Ectodermal cell (in vitro differentiated cells): Measurements from ENCODE around the gene C10orf53.

Experiments
- H3K27ac ChIP-seq: 2 replicates; pipeline ENCODE4 v1.7.0; 2013; ENCODE audit warnings: mild to moderate bottlenecking, low read depth, low read length; ENCODE audit not compliant: insufficient read depth, poor library complexity, severe bottlenecking
- H3K27me3 ChIP-seq: 2 replicates; pipeline ENCODE4 v1.7.0; 2013; ENCODE audit warnings: mild to moderate bottlenecking, low read length; ENCODE audit not compliant: insufficient read depth, control insufficient read depth, poor library complexity, severe bottlenecking
- H3K36me3 ChIP-seq: one replicate; pipeline ENCODE4 v1.7.0; 2013; ENCODE audit warnings: low read length; ENCODE audit not compliant: control insufficient read depth, insufficient read depth
- H3K4me1 ChIP-seq: one replicate; pipeline ENCODE4 v1.7.0; 2013; ENCODE audit warnings: low read length; ENCODE audit not compliant: control insufficient read depth, insufficient read depth
- H3K4me3 ChIP-seq: 2 replicates; pipeline ENCODE4 v1.7.0; 2013; ENCODE audit warnings: low read depth, low read length, control low read depth; ENCODE audit not compliant: insufficient read depth
- H3K9me3 ChIP-seq: 2 replicates; pipeline ENCODE4 v1.7.0; 2013; ENCODE audit warnings: mild to moderate bottlenecking, low read length, moderate library complexity; ENCODE audit not compliant: control insufficient read depth
- WGBS, 2 experiments: methylation state at CpG; one replicate each; pipeline ENCODE4 v1.1.7; 2013; ENCODE audit warnings: missing lambda C conversion rate in 2 of 2; 5-methylcytosine and 5-hydroxymethylcytosine counted together

The C10orf53 gene

GRCh38 chr10:49736564-49737113 is 57.2 kb downstream of the C10orf53 start:
- 96% methylated on average over 5 of the region's 5 CpGs for WGBS, 2 experiments
- no peak overlapping the region for H3K4me3 ChIP-seq
- H3K9me3 ChIP-seq = no peaks in the 10 kb centered on the region
- no peaks in the 10 kb centered on the region for H3K27me3 ChIP-seq
- no peaks in the 10 kb centered on the region for H3K4me1 ChIP-seq
- H3K36me3 ChIP-seq = no peaks in the 10 kb centered on the region
- H3K27ac ChIP-seq = no peak overlapping the region

GRCh38 chr10:49737474-49738201 is 58.2 kb downstream of the C10orf53 start:
- WGBS, 2 experiments = 94 to 96% methylated on average over 19 of the region's 19 CpGs
- H3K9me3 ChIP-seq = no peaks in the 10 kb centered on the region
- H3K4me1 ChIP-seq = no peaks in the 10 kb centered on the region
- H3K4me3 ChIP-seq = no peak overlapping the region
- H3K27me3 ChIP-seq = no peaks in the 10 kb centered on the region
- no peak overlapping the region for H3K27ac ChIP-seq
- H3K36me3 ChIP-seq = no peaks in the 10 kb centered on the region

DNA sequence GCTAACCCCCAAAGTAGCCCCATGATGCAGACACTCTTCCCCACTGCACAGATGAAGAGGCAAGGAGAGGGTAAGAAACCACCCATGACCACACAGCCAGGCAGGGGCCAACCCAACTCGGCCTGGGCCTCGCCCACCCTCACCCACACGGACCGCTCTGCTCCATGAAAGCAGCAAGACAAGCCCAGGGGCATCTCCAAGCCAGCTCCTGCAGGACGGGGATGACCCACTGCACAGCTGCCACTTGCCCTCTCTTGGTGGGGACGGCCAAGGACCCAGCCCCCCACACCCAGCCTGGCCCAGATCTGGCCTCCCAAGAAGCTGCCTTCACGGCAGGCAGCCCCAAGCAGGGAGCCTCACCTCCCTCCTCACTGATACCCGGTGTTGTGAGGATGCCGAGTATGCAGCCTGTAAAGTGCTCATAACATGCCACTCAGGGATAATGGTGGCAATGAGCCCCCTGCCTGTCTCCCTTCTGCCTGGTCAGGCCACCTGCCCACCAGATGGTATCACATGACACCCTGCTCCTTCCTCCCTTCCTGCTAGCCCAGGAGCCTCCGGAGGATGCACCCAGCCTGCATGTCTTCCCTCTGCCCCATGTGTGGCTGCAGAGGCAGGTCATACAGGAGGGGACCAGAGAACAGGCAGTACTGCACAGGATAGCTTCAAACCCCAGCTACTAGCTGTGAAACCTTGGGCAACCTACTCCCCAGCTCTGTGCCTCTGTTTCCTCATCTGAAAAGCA is 59.3 kb downstream of the C10orf53 start:
- WGBS, 2 experiments = 94 to 95% methylated on average over 10 of the region's 10 CpGs
- Histone ChIP-seq H3K27ac (no peak overlapping the region), H3K9me3 (no peaks in the 10 kb centered on the region), H3K27me3 (no peaks in the 10 kb centered on the region), H3K4me3 (no peak overlapping the region), H3K4me1 (no peaks in the 10 kb centered on the region), H3K36me3 (no peaks in the 10 kb centered on the region)

GRCh38 chr10:49739426-49739825 is 60.0 kb downstream of the C10orf53 start:
- 87 to 89% methylated on average over 14 of the region's 14 CpGs for WGBS, 2 experiments
- no peaks in the 10 kb centered on the region for H3K27me3 ChIP-seq
- H3K4me1 ChIP-seq = no peaks in the 10 kb centered on the region
- no peaks in the 10 kb centered on the region for H3K36me3 ChIP-seq
- no peak overlapping the region for H3K27ac ChIP-seq
- no peak overlapping the region for H3K4me3 ChIP-seq
- H3K9me3 ChIP-seq = no peaks in the 10 kb centered on the region

GRCh38 chr10:49740346-49741107 is 61.1 kb downstream of the C10orf53 start:
- H3K4me3 ChIP-seq = no peak overlapping the region
- no peaks in the 10 kb centered on the region for H3K27me3 ChIP-seq
- H3K4me1 ChIP-seq = no peaks in the 10 kb centered on the region
- WGBS, 2 experiments = 92 to 93% methylated on average over 16 of the region's 16 CpGs
- H3K27ac ChIP-seq = no peak overlapping the region
- H3K9me3 ChIP-seq = no peaks in the 10 kb centered on the region
- H3K36me3 ChIP-seq = no peaks in the 10 kb centered on the region

GRCh38 chr10:49741108-49741995 is 61.9 kb downstream of the C10orf53 start:
- no peaks in the 10 kb centered on the region for H3K9me3 ChIP-seq
- H3K4me3 ChIP-seq = no peak overlapping the region
- H3K27ac ChIP-seq = no peak overlapping the region
- no peaks in the 10 kb centered on the region for H3K36me3 ChIP-seq
- H3K27me3 ChIP-seq = no peaks in the 10 kb centered on the region
- no peaks in the 10 kb centered on the region for H3K4me1 ChIP-seq
- WGBS, 2 experiments = 91 to 92% methylated on average over 7 of the region's 7 CpGs

DNA sequence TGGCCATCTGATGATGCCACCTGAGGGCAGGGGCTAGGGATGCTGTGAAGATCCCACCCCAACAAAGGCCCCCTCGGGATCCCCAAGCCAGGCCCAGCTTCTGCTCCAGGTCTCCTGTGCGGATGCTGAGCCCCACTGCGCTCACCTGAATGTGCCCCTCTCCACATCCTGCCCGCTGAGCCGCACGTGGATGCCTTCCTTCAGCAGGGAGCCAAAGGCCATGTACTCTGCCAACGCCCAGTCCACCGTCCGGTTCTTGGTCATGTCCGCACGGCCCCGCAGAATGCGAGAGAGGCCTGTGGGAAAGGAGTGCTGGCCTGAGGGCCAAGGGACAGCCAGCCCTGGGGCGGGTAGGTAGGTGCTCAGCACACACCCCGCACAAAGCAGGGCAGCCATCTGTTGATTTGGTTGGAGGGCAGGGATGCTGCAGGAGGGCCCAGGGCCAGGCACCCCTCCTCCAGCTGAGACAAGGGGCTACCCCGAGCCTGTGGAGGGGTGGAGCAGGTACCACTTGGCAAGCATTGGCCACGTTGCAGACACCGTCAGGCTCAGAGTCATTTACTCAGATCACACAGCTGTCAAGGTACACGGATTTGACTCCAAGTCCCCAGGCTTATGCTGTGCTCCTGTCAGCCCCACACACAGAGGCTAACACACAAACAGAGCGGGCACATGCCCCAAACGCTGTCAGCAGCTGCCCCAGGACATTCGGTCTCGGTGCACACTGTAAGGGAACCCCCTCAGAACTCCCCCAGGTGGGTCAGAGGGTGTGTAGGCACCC is 63.4 kb downstream of the C10orf53 start:
- no peak overlapping the region for H3K27ac ChIP-seq
- no peaks in the 10 kb centered on the region for H3K4me1 ChIP-seq
- no peak overlapping the region for H3K4me3 ChIP-seq
- H3K9me3 ChIP-seq = no peaks in the 10 kb centered on the region
- no peaks in the 10 kb centered on the region for H3K36me3 ChIP-seq
- H3K27me3 ChIP-seq = no peaks in the 10 kb centered on the region
- WGBS, 2 experiments = 92 to 93% methylated on average over 23 of the region's 23 CpGs

DNA sequence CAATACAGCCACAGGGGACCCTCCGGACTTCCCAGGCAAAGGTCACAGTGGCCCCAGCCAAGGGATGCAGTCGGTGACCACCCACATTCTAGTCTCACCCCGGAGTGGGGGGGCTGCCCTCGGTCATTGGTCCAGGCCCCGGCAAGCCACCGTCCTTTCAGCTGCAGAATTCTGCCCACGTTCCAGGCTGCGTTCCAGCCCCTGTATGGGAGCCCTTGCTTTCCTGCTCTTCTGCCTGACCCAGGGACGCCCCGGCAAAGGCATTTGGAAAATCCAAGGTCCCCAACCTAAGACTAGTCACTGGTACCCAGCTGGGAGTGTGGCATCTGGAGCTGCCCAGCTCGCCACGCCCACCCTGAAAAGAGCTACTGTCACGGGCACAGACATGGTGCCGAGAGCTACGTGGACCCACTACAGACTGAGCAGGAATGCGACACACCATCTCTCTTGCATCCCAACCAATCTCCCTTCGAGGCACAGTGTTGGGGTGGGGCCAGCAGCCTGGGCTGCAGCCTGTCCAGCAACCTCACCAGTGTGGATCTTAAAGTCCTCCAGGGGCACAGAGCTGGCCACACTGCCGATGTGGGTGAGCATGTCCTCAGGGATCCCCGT is 64.1 kb downstream of the C10orf53 start:
- Histone ChIP-seq H3K9me3 (no peaks in the 10 kb centered on the region), H3K27me3 (no peaks in the 10 kb centered on the region), H3K27ac (no peak overlapping the region), H3K36me3 (no peaks in the 10 kb centered on the region), H3K4me1 (no peaks in the 10 kb centered on the region), H3K4me3 (no peak overlapping the region)
- WGBS, 2 experiments = 94 to 95% methylated on average over 19 of the region's 19 CpGs
